Measurements from ENCODE around the gene KCNC1. TPM values are rescaled to one million over a fixed set of nuclear protein-coding genes. Genes with fewer than 3 reads are reported as not detected.

KCNC1 gene
- total RNA-seq, 1 experiment from 2014 or later, result 0.04 TPM

DNA sequence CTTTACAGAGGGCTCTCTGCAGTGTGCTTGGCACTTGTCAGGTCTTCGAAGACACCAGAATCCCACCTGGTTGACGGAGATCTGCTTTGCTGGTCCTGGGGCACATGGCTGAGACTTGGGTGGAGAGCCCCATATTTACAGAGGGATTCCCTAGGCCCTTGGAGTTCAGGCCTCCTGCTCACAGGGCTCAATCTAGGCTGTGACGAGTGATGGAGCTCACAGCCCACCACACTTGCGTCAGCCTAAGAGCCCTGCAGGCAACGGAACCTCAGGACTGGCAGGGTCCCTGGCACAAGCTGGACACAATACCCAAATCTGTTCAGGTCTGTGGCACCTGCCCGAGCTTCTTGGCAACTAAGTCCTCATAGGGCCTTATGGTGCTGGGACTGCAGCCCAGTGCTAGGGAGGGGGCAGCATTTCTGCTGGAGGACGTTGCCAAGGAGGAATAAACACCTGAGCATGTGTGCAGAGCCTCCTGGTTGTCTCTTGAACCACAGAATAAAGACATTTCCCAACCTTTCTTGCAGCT, 59.1 kb downstream of the KCNC1 start:
- H4K5ac ChIP-seq (ENCODE audit: insufficient read length, low read depth, low read length), result no peak overlapping the region
- H4K91ac ChIP-seq (ENCODE audit: insufficient read length, low read depth, low read length), result no peak overlapping the region
- H3K14ac ChIP-seq (ENCODE audit: insufficient read depth, low read length), result no peak overlapping the region; the same call in 1 of the 2 replicates
- no peak overlapping the region for H3K56ac ChIP-seq (ENCODE audit: insufficient read length, low read depth, low read length)
- no peak overlapping the region for H3K23ac ChIP-seq (ENCODE audit: insufficient read length, low read depth, low read length)
- TF ChIP-seq, protein P1, sequence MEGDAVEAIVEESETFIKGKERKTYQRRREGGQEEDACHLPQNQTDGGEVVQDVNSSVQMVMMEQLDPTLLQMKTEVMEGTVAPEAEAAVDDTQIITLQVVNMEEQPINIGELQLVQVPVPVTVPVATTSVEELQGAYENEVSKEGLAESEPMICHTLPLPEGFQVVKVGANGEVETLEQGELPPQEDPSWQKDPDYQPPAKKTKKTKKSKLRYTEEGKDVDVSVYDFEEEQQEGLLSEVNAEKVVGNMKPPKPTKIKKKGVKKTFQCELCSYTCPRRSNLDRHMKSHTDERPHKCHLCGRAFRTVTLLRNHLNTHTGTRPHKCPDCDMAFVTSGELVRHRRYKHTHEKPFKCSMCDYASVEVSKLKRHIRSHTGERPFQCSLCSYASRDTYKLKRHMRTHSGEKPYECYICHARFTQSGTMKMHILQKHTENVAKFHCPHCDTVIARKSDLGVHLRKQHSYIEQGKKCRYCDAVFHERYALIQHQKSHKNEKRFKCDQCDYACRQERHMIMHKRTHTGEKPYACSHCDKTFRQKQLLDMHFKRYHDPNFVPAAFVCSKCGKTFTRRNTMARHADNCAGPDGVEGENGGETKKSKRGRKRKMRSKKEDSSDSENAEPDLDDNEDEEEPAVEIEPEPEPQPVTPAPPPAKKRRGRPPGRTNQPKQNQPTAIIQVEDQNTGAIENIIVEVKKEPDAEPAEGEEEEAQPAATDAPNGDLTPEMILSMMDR (conservative IDR thresholded peaks at IDR 0.05), result no peak
- no peaks in the 10 kb centered on the region for H3K27me3 ChIP-seq (ENCODE audit: insufficient read depth, low read length)
- H2AK5ac ChIP-seq (ENCODE audit: insufficient read length, low read length), result no peak overlapping the region
- no peaks in the 10 kb centered on the region for H3K79me2 ChIP-seq (ENCODE audit: insufficient read depth, low read length)
- no CpG with 5 or more reads among the region's 7 CpGs for WGBS (ENCODE audit: extremely low coverage, insufficient read length, low lambda C conversion rate)
- no peaks in the 10 kb centered on the region for H4K20me1 ChIP-seq (ENCODE audit: control insufficient read depth, insufficient read depth, insufficient read length)
- H2BK15ac ChIP-seq (ENCODE audit: low read depth, low read length), result no peak overlapping the region
- H3K18ac ChIP-seq (ENCODE audit: insufficient read length, low read depth, low read length), result no peak overlapping the region
- no peaks in the 10 kb centered on the region for H3K9me3 Mint-ChIP-seq
- H3K4me1 Mint-ChIP-seq, result peaks cover 0 to 3% of the 10 kb centered on the region in 2 experiments; a peak in 1 of 4 replicates
- H3K4ac ChIP-seq (ENCODE audit: low read depth, low read length), result no peak overlapping the region
- H3K27ac Mint-ChIP-seq, result no peak overlapping the region
- no peaks in the 10 kb centered on the region for H3K4me1 ChIP-seq (ENCODE audit: insufficient read depth, low read length)
- H4K8ac ChIP-seq (replicated peaks; ENCODE audit: insufficient read length, low read depth, low read length), result no peak overlapping the region
- no peak overlapping the region for H3T11ph ChIP-seq (ENCODE audit: low read length)
- no peak overlapping the region for H2BK12ac ChIP-seq (ENCODE audit: insufficient read length, low read depth, low read length)
- no peak overlapping the region for H2AFZ ChIP-seq (ENCODE audit: low read length)
- H3K4me2 ChIP-seq (ENCODE audit: insufficient read depth, insufficient read length, low read length), result no peak overlapping the region
- H3K79me1 ChIP-seq (ENCODE audit: insufficient read depth, low read depth, low read length, poor library complexity, severe bottlenecking), result no peaks in the 10 kb centered on the region
- H3K23me2 ChIP-seq (ENCODE audit: insufficient read length, low read depth, low read length, poor library complexity, severe bottlenecking), result no peaks in the 10 kb centered on the region
- H3K36me3 Mint-ChIP-seq (ENCODE audit: insufficient read depth in 1 of 3, low read depth in 3 of 3), result no peaks in the 10 kb centered on the region
- no peak overlapping the region for H3K27ac ChIP-seq (ENCODE audit: insufficient read length, low read depth, low read length)
- H3K27me3 Mint-ChIP-seq (ENCODE audit: low read depth), result no peaks in the 10 kb centered on the region
- H2BK5ac ChIP-seq (ENCODE audit: insufficient read length, low read length), result no peak overlapping the region
- H3K9me3 ChIP-seq (ENCODE audit: control insufficient read depth, low read depth, low read length), result no peaks in the 10 kb centered on the region
- H2BK20ac ChIP-seq (ENCODE audit: low read depth, low read length, poor library complexity, severe bottlenecking), result no peak overlapping the region
- H3K9ac ChIP-seq (ENCODE audit: extremely low read depth, insufficient read length, low read length), result no peak overlapping the region
- no peak for DNase-seq
- no peak overlapping the region for H2BK120ac ChIP-seq (ENCODE audit: low read depth, low read length, poor library complexity, severe bottlenecking)
- no peak overlapping the region for H3K4me3 Mint-ChIP-seq
